Ishikawa (cell line): ENCODE results near the gene CAPN5.

Source experiments
- CEBPB ChIP-seq: IDR thresholded peaks from 2 replicates; pipeline ENCODE4 v1.6.1; 2012
- CREB1 ChIP-seq: IDR thresholded peaks from 2 replicates; pipeline ENCODE4 v1.6.1; 2012; ENCODE audit warnings: low read depth
- EGR1 ChIP-seq: IDR thresholded peaks from 2 replicates; pipeline ENCODE4 v1.6.1; 2012
- EP300 ChIP-seq: IDR thresholded peaks from 2 replicates; pipeline ENCODE4 v1.6.1; 2012; ENCODE audit warnings: borderline replicate concordance
- FOXM1 ChIP-seq: IDR thresholded peaks from 2 replicates; pipeline ENCODE4 v1.6.1; 2012; ENCODE audit warnings: low read depth, borderline replicate concordance
- MAX ChIP-seq: IDR thresholded peaks from 2 replicates; pipeline ENCODE4 v1.6.1; 2012
- NFIC ChIP-seq: IDR thresholded peaks from 2 replicates; pipeline ENCODE4 v1.6.1; 2012
- RAD21 ChIP-seq: IDR thresholded peaks from 2 replicates; pipeline ENCODE4 v1.6.1; 2012; ENCODE audit warnings: low read depth
- REST ChIP-seq: IDR thresholded peaks from 2 replicates; pipeline ENCODE4 v1.6.1; 2012; ENCODE audit warnings: low read depth, mild to moderate bottlenecking
- TAF1 ChIP-seq: IDR thresholded peaks from 2 replicates; pipeline ENCODE4 v1.6.1; 2012; ENCODE audit warnings: low read depth, mild to moderate bottlenecking
- TCF12 ChIP-seq: IDR thresholded peaks from 2 replicates; pipeline ENCODE4 v1.6.1; 2012; ENCODE audit warnings: low read depth
- TEAD4 ChIP-seq: IDR thresholded peaks from 2 replicates; pipeline ENCODE4 v1.6.1; 2012
- USF1 ChIP-seq: IDR thresholded peaks from 2 replicates; pipeline ENCODE4 v1.6.1; 2012
- YY1 ChIP-seq: IDR thresholded peaks from 2 replicates; pipeline ENCODE4 v1.6.1; 2012; ENCODE audit warnings: low read depth
- ZBTB7A ChIP-seq: IDR thresholded peaks from 2 replicates; pipeline ENCODE4 v1.6.1; 2012; ENCODE audit warnings: low read depth

Gene CAPN5

DNA sequence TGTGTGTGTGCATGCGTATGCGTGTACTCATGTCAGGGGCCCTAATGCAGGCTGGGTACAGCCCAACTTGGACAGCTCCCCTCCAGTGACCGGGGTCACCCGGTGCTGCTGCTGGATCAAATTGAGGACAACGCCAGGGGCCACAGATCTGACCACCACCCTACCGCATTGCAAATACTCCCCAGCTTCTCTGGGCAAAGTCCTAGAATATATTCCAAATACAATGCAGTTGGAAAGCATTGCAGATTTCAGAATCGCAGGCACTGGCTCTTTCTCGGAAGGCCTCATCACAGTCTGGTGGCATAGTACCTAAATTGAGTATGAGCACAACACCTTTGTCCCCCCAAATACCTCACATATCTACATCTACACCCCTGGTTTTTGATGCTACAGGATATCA, 104.5 kb downstream of the CAPN5 start:
- TF ChIP-seq USF1 = no peak
- TF ChIP-seq RAD21 = no peak

DNA sequence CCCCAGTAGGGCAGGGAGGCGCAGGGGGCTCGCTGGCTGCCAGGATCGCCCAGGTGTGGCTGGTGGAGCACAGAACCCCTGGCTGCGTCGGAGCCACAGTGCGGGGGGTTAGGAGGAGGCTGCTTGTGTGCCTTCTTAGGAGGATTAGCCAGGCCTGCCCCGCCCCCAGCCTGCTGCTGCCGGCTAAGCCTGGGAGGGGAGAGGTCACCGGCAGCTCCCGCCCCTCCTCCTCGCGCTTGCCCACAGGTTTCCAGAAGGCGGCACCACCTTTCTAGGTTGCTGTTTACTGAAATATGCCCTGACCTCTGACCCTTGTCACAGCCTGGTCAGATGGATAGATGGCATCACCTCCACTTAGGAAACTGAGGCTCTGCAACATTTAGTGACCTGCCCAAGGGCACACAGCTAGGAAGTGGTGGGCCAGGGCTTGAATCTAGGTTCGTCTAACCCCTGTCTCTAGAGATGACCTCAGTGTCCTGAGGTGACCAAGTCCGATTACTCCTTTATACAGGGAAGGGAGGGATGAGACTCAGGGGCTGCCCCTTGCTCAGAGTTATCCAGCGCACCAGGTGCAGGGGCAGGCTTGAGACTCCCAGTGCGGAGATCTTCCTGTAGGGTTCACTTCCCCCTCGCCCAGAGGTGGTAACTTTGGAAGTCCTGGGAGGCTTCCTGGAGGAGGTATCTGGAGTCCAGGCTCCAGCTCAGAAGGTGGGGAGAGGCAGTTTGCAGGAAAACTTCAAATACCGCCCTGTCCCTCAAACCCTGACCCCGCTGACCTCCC, 105.3 kb downstream of the CAPN5 start:
- no peak for TF ChIP-seq YY1
- no peak for TF ChIP-seq CREB1
- no peak for TF ChIP-seq TAF1
- TF ChIP-seq FOXM1 = no peak
- TF ChIP-seq EGR1 = no peak
- no peak for TF ChIP-seq REST
- TF ChIP-seq CEBPB = no peak
- TF ChIP-seq ZBTB7A = no peak
- no peak for TF ChIP-seq EP300
- TF ChIP-seq USF1 = no peak
- TF ChIP-seq MAX = no peak
- TF ChIP-seq TCF12 = no peak
- no peak for TF ChIP-seq TEAD4

DNA sequence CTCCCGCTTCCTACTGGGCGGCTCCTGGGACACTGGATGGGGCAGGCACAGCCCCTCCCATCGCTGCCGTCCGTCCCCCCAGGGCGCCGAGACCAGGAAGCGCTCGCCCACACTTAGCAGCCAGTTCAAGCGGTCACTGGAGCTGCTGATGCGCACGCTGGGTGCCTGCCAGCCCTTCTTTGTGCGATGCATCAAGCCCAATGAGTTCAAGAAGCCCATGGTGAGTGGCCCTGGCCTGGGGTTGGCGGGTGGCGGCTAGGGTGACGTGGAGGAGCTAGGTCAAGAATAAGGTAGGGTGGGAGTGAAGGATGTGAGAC, 105.9 kb downstream of the CAPN5 start:
- TF ChIP-seq CREB1 = no peak
- TF ChIP-seq NFIC = peak; percentile 15; the same call in 1 of the 2 replicates
- TF ChIP-seq ZBTB7A = no peak

- no peak for TF ChIP-seq ZBTB7A
- TF ChIP-seq REST = no peak
- no peak for TF ChIP-seq NFIC
- TF ChIP-seq RAD21 = no peak
- no peak for TF ChIP-seq EGR1
Measured at GRCh38 chr11:77173494-77173893, 106.7 kb downstream of the CAPN5 start.

DNA sequence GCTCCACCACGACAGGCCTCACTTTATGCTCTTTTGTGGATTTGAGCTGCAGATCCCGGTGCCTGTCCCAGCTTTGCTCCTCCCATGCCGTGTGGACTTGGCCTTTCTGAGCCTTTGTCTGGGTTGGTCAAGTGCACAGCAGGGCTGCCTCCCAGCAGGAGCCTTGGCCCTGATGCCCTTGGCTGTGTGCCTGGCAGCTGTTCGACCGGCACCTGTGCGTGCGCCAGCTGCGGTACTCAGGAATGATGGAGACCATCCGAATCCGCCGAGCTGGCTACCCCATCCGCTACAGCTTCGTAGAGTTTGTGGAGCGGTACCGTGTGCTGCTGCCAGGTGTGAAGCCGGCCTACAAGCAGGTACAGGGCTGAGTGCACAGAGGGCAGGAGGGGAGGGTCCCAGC, 107.8 kb downstream of the CAPN5 start:
- peak; percentile 57; the same call in 1 of the 2 replicates for TF ChIP-seq EP300
- peak; percentile 93 for TF ChIP-seq TCF12
- no peak for TF ChIP-seq CREB1
- TF ChIP-seq YY1 = no peak
- no peak for TF ChIP-seq FOXM1
- TF ChIP-seq ZBTB7A = no peak
- peak; percentile 84 for TF ChIP-seq MAX
- no peak for TF ChIP-seq EGR1
- no peak for TF ChIP-seq REST
- no peak for TF ChIP-seq RAD21
- no peak for TF ChIP-seq CEBPB
- TF ChIP-seq USF1 = no peak
- no peak for TF ChIP-seq TAF1
- TF ChIP-seq NFIC = peak; percentile 99
- peak; percentile 60 for TF ChIP-seq TEAD4
